HepG2 (cell line): Measurements from ENCODE around the gene NOCT. TPM values are rescaled to one million over a fixed set of nuclear protein-coding genes. Genes with fewer than 3 reads are reported as not detected.
A peak's percentile ranks its signal among the peaks of the same experiment; 100 is the strongest.

ENCODE experiments used
- BRCA1 ChIP-seq: sonication (generic); formaldehyde crosslinking; IDR thresholded peaks from 2 replicates; pipeline ENCODE4 v1.4.0; 2020; ENCODE audit warnings: missing genetic modification reagents
- GABPA ChIP-seq, 2 experiments: IDR thresholded peaks; 2 replicates each; pipeline ENCODE4 v1.6.1; 2011 to 2016; ENCODE audit warnings: low read depth in 2 of 2, low read length in 1 of 2, missing biosample characterization in 1 of 2, missing genetic modification characterization in 1 of 2
- GATAD1 ChIP-seq: IDR thresholded peaks from 2 replicates; pipeline ENCODE4 v1.6.1; 2016; ENCODE audit warnings: missing genetic modification reagents, missing compliant biosample characterization
- HDAC6 ChIP-seq: fragments of 200-600 bp; sonication (generic); IDR thresholded peaks from 2 replicates; pipeline ENCODE4 v1.7.0; 2017; ENCODE audit warnings: mild to moderate bottlenecking, antibody characterized with exemption, low read length, low read depth
- KLF12 ChIP-seq: sonication (generic); formaldehyde crosslinking; IDR thresholded peaks from 2 replicates; pipeline ENCODE4 v1.4.0; 2020; ENCODE audit warnings: missing genetic modification reagents, borderline replicate concordance
- KMT2A ChIP-seq: sonication (generic); formaldehyde crosslinking; IDR thresholded peaks from 2 replicates; pipeline ENCODE4 v1.4.0; 2020; ENCODE audit warnings: missing genetic modification reagents
- PAX8 ChIP-seq: sonication (generic); formaldehyde crosslinking; IDR thresholded peaks from 2 replicates; pipeline ENCODE4 v1.8.0; 2022; ENCODE audit warnings: mild to moderate bottlenecking, missing genetic modification reagents, borderline replicate concordance
- PCBP2 ChIP-seq: fragments of 200-400 bp; formaldehyde crosslinking; optimal IDR thresholded peaks from 2 replicates; pipeline ENCODE3; 2018; ENCODE audit warnings: low read length, low read depth; ENCODE audit not compliant: poor library complexity, severe bottlenecking
- SMAD3 ChIP-seq: sonication (generic); formaldehyde crosslinking; IDR thresholded peaks from 2 replicates; pipeline ENCODE4 v1.4.0; 2020; ENCODE audit warnings: missing genetic modification reagents
- SNAI1 ChIP-seq: sonication (generic); formaldehyde crosslinking; IDR thresholded peaks from 2 replicates; pipeline ENCODE4 v1.5.0; 2020; ENCODE audit warnings: mild to moderate bottlenecking, missing genetic modification reagents, borderline replicate concordance
- SSRP1 ChIP-seq: IDR thresholded peaks from 2 replicates; pipeline ENCODE4 v1.6.1; 2016; ENCODE audit warnings: control low read depth
- ZNF235 ChIP-seq: sonication (generic); formaldehyde crosslinking; IDR thresholded peaks from 2 replicates; pipeline ENCODE4 v1.8.1; 2023; ENCODE audit warnings: mild to moderate bottlenecking, missing genetic modification reagents, borderline replicate concordance
- ZNF430 ChIP-seq: sonication (generic); formaldehyde crosslinking; IDR thresholded peaks from 2 replicates; pipeline ENCODE4 v1.9.0; 2021; ENCODE audit warnings: mild to moderate bottlenecking, missing genetic modification reagents
- ZNF484 ChIP-seq: sonication (generic); formaldehyde crosslinking; IDR thresholded peaks from 2 replicates; pipeline ENCODE4 v1.5.1; 2020; ENCODE audit warnings: mild to moderate bottlenecking, low read depth, missing genetic modification reagents, borderline replicate concordance
- polyA plus RNA-seq, 8 experiments: library from polyadenylated mRNA; depleted of rRNA in 3 of 8; stranded (reverse) in 7 of 8; unstranded in 1 of 8; fragments of >200 nt; fragmentation: Illumina TruSeq in 4 of 8; extraction: Trizol in 4 of 8; gene quantifications; 2 replicates each; pipeline versions ENCODE4 v1.2.1 to v1.2.3, GENCODE V29; 2011 to 2016; ENCODE audit warnings: low read depth in 4 of 8, missing spikeins in 1 of 8, mixed read lengths in 1 of 8; ENCODE audit not compliant: insufficient read depth in 1 of 8
- total RNA-seq, 5 experiments: library from RNA; depleted of rRNA; stranded (reverse); fragments of >200 nt; fragmentation: Illumina TruSeq; extraction: Trizol; gene quantifications; 2 replicates each; pipeline ENCODE4 v1.2.3, GENCODE V29; 2016; ENCODE audit warnings: low read depth in 1 of 5
- TF ChIP-seq, protein P1 (sequence below): sonication (generic); formaldehyde crosslinking; conservative IDR thresholded peaks from 2 replicates; pipeline ENCODE4 v1.4.0; 2020; ENCODE audit warnings: missing genetic modification reagents
- TF ChIP-seq, protein P2 (sequence below): sonication (generic); formaldehyde crosslinking; IDR thresholded peaks from 2 replicates; pipeline ENCODE4 v1.9.0; 2021; ENCODE audit warnings: missing genetic modification reagents, mild to moderate bottlenecking, borderline replicate concordance
- TF ChIP-seq, protein P3 (sequence below): sonication (generic); formaldehyde crosslinking; IDR thresholded peaks from 2 replicates; pipeline ENCODE4; 2020; ENCODE audit warnings: missing genetic modification reagents, mild to moderate bottlenecking, borderline replicate concordance
- TF ChIP-seq, protein P4 (sequence below): sonication (generic); formaldehyde crosslinking; IDR thresholded peaks from 2 replicates; pipeline ENCODE4 v1.4.0; 2020; ENCODE audit warnings: missing genetic modification reagents
- TF ChIP-seq, protein P5 (sequence below): sonication (generic); formaldehyde crosslinking; IDR thresholded peaks from 2 replicates; pipeline ENCODE4 v1.4.0; 2020; ENCODE audit warnings: mild to moderate bottlenecking, missing genetic modification reagents
- TF ChIP-seq, protein P6 (sequence below): sonication (generic); formaldehyde crosslinking; conservative IDR thresholded peaks from 2 replicates; pipeline ENCODE4 v1.4.0; 2020; ENCODE audit warnings: missing genetic modification reagents

The NOCT gene
- total and polyA plus RNA-seq, 2 of the 13 experiments (the other 11 are each of a cell fraction or from before 2014, with no cell fraction given): 3.6 to 13.1 TPM

DNA sequence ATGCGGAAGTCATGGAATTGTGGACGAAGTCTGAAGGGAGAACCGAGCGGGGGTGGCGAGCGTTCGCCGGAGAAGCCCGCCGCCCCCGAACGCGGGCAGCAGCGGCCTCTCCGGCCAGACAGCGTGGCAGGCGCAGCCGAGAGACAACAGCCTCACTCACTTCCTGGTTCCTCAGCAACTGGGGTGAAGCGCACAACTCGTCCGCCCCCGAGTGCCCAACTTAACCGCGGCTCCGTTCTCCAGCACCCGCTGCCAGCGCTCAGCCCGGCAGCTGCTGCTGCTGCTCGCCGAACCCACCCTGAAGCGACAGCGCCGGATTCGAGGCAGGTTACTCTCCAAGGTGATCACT, 68.0 kb downstream of the NOCT start (continued):
- TF ChIP-seq ZNF235 (CRISPR knock-in tag) (no peak), BRCA1 (no peak), SNAI1 (CRISPR knock-in tag) (no peak), KLF12 (no peak; the same call in 1 of the 2 replicates), KMT2A (CRISPR knock-in tag) (0 out of 2 replicates have a peak, but pooled peaks have one; percentile 42), PAX8 (CRISPR knock-in tag) (0 out of 2 replicates have a peak, but pooled peaks have one; percentile 47), ZNF430 (CRISPR knock-in tag) (no peak), SMAD3 (no peak), PCBP2 (no peak), HDAC6 (no peak), GATAD1 (CRISPR knock-in tag) (peak; percentile 15; the same call in 1 of the 2 replicates), GABPA (IDR thresholded peaks at IDR 0.05; ENCODE audit: low read depth, low read length) (0 out of 2 replicates have a peak, but pooled peaks have one; percentile 18), GABPA (CRISPR knock-in tag; IDR thresholded peaks at IDR 0.05; ENCODE audit: low read depth) (no peak), ZNF484 (CRISPR knock-in tag) (no peak), SSRP1 (no peak)
- TF ChIP-seq, protein P1, sequence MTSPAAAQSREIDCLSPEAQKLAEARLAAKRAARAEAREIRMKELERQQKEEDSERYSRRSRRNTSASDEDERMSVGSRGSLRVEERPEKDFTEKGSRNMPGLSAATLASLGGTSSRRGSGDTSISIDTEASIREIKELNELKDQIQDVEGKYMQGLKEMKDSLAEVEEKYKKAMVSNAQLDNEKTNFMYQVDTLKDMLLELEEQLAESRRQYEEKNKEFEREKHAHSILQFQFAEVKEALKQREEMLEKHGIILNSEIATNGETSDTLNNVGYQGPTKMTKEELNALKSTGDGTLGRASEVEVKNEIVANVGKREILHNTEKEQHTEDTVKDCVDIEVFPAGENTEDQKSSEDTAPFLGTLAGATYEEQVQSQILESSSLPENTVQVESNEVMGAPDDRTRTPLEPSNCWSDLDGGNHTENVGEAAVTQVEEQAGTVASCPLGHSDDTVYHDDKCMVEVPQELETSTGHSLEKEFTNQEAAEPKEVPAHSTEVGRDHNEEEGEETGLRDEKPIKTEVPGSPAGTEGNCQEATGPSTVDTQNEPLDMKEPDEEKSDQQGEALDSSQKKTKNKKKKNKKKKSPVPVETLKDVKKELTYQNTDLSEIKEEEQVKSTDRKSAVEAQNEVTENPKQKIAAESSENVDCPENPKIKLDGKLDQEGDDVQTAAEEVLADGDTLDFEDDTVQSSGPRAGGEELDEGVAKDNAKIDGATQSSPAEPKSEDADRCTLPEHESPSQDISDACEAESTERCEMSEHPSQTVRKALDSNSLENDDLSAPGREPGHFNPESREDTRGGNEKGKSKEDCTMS (CRISPR knock-in tag): no peak
- TF ChIP-seq, protein P2, sequence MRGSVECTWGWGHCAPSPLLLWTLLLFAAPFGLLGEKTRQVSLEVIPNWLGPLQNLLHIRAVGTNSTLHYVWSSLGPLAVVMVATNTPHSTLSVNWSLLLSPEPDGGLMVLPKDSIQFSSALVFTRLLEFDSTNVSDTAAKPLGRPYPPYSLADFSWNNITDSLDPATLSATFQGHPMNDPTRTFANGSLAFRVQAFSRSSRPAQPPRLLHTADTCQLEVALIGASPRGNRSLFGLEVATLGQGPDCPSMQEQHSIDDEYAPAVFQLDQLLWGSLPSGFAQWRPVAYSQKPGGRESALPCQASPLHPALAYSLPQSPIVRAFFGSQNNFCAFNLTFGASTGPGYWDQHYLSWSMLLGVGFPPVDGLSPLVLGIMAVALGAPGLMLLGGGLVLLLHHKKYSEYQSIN (CRISPR knock-in tag): no peak
- TF ChIP-seq, protein P3, sequence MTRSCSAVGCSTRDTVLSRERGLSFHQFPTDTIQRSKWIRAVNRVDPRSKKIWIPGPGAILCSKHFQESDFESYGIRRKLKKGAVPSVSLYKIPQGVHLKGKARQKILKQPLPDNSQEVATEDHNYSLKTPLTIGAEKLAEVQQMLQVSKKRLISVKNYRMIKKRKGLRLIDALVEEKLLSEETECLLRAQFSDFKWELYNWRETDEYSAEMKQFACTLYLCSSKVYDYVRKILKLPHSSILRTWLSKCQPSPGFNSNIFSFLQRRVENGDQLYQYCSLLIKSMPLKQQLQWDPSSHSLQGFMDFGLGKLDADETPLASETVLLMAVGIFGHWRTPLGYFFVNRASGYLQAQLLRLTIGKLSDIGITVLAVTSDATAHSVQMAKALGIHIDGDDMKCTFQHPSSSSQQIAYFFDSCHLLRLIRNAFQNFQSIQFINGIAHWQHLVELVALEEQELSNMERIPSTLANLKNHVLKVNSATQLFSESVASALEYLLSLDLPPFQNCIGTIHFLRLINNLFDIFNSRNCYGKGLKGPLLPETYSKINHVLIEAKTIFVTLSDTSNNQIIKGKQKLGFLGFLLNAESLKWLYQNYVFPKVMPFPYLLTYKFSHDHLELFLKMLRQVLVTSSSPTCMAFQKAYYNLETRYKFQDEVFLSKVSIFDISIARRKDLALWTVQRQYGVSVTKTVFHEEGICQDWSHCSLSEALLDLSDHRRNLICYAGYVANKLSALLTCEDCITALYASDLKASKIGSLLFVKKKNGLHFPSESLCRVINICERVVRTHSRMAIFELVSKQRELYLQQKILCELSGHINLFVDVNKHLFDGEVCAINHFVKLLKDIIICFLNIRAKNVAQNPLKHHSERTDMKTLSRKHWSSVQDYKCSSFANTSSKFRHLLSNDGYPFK (CRISPR knock-in tag): no peak; the same call in 1 of the 2 replicates
- TF ChIP-seq, protein P4, sequence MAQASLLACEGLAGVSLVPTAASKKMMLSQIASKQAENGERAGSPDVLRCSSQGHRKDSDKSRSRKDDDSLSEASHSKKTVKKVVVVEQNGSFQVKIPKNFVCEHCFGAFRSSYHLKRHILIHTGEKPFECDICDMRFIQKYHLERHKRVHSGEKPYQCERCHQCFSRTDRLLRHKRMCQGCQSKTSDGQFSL (CRISPR knock-in tag): no peak
- TF ChIP-seq, protein P5, sequence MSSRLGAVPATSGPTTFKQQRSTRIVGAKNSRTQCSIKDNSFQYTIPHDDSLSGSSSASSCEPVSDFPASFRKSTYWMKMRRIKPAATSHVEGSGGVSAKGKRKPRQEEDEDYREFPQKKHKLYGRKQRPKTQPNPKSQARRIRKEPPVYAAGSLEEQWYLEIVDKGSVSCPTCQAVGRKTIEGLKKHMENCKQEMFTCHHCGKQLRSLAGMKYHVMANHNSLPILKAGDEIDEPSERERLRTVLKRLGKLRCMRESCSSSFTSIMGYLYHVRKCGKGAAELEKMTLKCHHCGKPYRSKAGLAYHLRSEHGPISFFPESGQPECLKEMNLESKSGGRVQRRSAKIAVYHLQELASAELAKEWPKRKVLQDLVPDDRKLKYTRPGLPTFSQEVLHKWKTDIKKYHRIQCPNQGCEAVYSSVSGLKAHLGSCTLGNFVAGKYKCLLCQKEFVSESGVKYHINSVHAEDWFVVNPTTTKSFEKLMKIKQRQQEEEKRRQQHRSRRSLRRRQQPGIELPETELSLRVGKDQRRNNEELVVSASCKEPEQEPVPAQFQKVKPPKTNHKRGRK (CRISPR knock-in tag): no peak
- TF ChIP-seq, protein P6, sequence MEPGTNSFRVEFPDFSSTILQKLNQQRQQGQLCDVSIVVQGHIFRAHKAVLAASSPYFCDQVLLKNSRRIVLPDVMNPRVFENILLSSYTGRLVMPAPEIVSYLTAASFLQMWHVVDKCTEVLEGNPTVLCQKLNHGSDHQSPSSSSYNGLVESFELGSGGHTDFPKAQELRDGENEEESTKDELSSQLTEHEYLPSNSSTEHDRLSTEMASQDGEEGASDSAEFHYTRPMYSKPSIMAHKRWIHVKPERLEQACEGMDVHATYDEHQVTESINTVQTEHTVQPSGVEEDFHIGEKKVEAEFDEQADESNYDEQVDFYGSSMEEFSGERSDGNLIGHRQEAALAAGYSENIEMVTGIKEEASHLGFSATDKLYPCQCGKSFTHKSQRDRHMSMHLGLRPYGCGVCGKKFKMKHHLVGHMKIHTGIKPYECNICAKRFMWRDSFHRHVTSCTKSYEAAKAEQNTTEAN: 0 out of 2 replicates have a peak, but pooled peaks have one; percentile 12
